Cardiac fibroblast (primary cell): ENCODE data around the gene ZBTB47.

Experiments used
- DNase-seq, 2 donors: peaks; one replicate each; pipeline versions ENCODE4 v3.0.0 to v3.0.0-alpha.2; 2010; ENCODE audit warnings: low read depth in 2 of 2
- H3K4me3 ChIP-seq, 2 donors: replicated peaks in 1 of 2; 1 replicate in 1 of 2; 2 replicates in 1 of 2; pipeline ENCODE4 v1.5.1; 2011; ENCODE audit warnings: low read depth in 2 of 2, low read length in 2 of 2, mild to moderate bottlenecking in 2 of 2, moderate library complexity in 1 of 2
- CTCF ChIP-seq: IDR thresholded peaks from one replicate; pipeline ENCODE4 v1.5.1; 2011; ENCODE audit warnings: low read depth, mild to moderate bottlenecking, low read length, inconsistent platforms

The ZBTB47 gene

GRCh38 chr3:42639192-42639591 is 14.3 kb upstream of the ZBTB47 start:
- TF ChIP-seq CTCF: no peak
- no peak overlapping the region for H3K4me3 ChIP-seq
- DNase-seq: no peak

- H3K4me3 ChIP-seq: no peak overlapping the region
- TF ChIP-seq CTCF: no peak
- DNase-seq: no peak
Measured at GRCh38 chr3:42640129-42640528, 13.4 kb upstream of the ZBTB47 start.

GRCh38 chr3:42640771-42641370 is 12.6 kb upstream of the ZBTB47 start:
- no peak overlapping the region for H3K4me3 ChIP-seq
- no peak for TF ChIP-seq CTCF
- DNase-seq: no peak

- DNase-seq: no peak
- TF ChIP-seq CTCF: no peak
- H3K4me3 ChIP-seq: no peak overlapping the region
Measured at GRCh38 chr3:42647821-42648459, 5.6 kb upstream of the ZBTB47 start.

GRCh38 chr3:42649006-42649405 is 4.5 kb upstream of the ZBTB47 start:
- H3K4me3 ChIP-seq: no peak overlapping the region
- no peak for DNase-seq
- no peak for TF ChIP-seq CTCF

- H3K4me3 ChIP-seq: no peak overlapping the region
- TF ChIP-seq CTCF: no peak
- no peak for DNase-seq
Measured at GRCh38 chr3:42649783-42650182, 3.7 kb upstream of the ZBTB47 start.
